ENCODE results near the gene UBD. TPM values are rescaled to one million over a fixed set of nuclear protein-coding genes. Genes with fewer than 3 reads are reported as not detected.

The UBD gene
- total and polyA plus RNA-seq, 10 of the 15 experiments (the other 5 are each of a cell fraction or from before 2014, with no cell fraction given): 23.4 to 101 (median 35.7) TPM

DNA sequence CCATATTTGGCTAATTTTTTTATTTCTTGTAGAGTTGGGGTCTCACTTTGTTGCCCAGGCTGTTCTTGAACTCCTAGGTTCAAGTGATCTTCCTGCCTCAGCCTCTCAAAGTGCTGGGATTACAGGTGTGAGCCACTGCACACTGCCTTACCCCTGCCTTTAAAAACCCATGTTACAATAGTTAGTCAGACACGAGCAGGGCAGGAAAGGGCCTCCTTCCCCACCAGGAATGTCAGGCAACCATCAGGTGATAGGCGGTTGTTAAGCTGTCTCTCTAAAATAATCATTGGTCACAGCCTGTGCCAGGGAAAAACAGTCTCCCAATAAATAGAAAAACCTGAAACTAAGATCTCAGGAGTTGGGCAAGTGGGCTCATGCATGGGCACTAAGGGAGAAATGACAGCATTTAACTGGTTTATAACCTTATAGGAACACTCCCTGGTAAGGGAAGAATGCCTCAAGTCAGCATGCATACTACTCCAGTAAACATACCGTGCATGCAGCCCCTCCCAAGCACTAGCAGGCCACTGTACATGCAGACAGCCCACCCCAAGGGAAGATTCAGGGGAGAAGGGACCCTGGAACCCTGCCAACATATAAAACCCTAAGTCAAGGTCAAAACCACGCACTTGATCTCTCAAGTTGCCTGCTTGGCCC, 33.8 kb upstream of the UBD start:
- Histone ChIP-seq H3K36me3 (ENCODE audit: control insufficient read depth in 2 of 2, insufficient read depth in 2 of 2, low read length in 1 of 2) (no peaks in the 10 kb centered on the region), H3K4me3 (no peak overlapping the region), H3K27me3 (replicated peaks in 1 of 2; ENCODE audit: control insufficient read depth in 2 of 2, insufficient read depth in 2 of 2, low read length in 1 of 2) (no peaks in the 10 kb centered on the region; a peak in 1 of 4 replicates), H2AFZ (ENCODE audit: control insufficient read depth, low read depth, low read length) (no peak overlapping the region), H3K9ac (ENCODE audit: control insufficient read depth, insufficient read depth, low read length) (no peak overlapping the region), H3K9me3 (replicated peaks; ENCODE audit: control insufficient read depth, insufficient read depth, low read length) (no peaks in the 10 kb centered on the region), H3K27ac (ENCODE audit: control insufficient read depth, insufficient read depth) (no peak overlapping the region), H3K4me2 (ENCODE audit: control insufficient read depth, insufficient read depth) (no peak overlapping the region), H3K4me1 (ENCODE audit: control insufficient read depth, insufficient read depth, low read length) (no peaks in the 10 kb centered on the region), H3K79me2 (ENCODE audit: control insufficient read depth, insufficient read depth, low read length) (no peaks in the 10 kb centered on the region), H4K20me1 (ENCODE audit: control insufficient read depth, insufficient read depth) (no peaks in the 10 kb centered on the region)
- POLR2A ChIA-PET: no interaction called here
- no peak for TF ChIP-seq MEF2B (IDR thresholded peaks at IDR 0.05; ENCODE audit: partially characterized antibody, poor library complexity, severe bottlenecking)
- no peak for TF ChIP-seq PML (IDR thresholded peaks at IDR 0.05; ENCODE audit: low read length)
- TF ChIP-seq ZNF274 (IDR thresholded peaks at IDR 0.05; ENCODE audit: insufficient read depth, insufficient read length): no peak
- TF ChIP-seq, protein P1, sequence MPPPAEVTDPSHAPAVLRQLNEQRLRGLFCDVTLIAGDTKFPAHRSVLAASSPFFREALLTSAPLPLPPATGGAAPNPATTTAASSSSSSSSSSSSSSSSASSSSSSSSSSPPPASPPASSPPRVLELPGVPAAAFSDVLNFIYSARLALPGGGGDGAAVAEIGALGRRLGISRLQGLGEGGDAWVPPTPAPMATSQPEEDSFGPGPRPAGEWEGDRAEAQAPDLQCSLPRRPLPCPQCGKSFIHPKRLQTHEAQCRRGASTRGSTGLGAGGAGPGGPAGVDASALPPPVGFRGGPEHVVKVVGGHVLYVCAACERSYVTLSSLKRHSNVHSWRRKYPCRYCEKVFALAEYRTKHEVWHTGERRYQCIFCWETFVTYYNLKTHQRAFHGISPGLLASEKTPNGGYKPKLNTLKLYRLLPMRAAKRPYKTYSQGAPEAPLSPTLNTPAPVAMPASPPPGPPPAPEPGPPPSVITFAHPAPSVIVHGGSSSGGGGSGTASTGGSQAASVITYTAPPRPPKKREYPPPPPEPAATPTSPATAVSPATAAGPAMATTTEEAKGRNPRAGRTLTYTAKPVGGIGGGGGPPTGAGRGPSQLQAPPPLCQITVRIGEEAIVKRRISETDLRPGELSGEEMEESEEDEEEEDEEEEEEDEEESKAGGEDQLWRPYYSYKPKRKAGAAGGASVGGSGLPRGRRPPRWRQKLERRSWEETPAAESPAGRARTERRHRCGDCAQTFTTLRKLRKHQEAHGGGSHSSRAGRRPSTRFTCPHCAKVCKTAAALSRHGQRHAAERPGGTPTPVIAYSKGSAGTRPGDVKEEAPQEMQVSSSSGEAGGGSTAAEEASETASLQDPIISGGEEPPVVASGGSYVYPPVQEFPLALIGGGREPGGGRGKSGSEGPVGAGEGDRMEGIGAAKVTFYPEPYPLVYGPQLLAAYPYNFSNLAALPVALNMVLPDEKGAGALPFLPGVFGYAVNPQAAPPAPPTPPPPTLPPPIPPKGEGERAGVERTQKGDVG (CRISPR knock-in tag; IDR thresholded peaks at IDR 0.05): no peak
- TF ChIP-seq NBN (IDR thresholded peaks at IDR 0.05): no peak
- TF ChIP-seq, protein P2, sequence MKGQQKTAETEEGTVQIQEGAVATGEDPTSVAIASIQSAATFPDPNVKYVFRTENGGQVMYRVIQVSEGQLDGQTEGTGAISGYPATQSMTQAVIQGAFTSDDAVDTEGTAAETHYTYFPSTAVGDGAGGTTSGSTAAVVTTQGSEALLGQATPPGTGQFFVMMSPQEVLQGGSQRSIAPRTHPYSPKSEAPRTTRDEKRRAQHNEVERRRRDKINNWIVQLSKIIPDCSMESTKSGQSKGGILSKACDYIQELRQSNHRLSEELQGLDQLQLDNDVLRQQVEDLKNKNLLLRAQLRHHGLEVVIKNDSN (IDR thresholded peaks at IDR 0.05; ENCODE audit: borderline replicate concordance, extremely low read length, insufficient read depth, low read depth, low read length): no peak
- no peak for TF ChIP-seq RB1 (IDR thresholded peaks at IDR 0.05; ENCODE audit: borderline replicate concordance)
- TF ChIP-seq SIN3A (IDR thresholded peaks at IDR 0.05; ENCODE audit: low read depth, low read length): no peak
- TF ChIP-seq GATAD2B (conservative IDR thresholded peaks at IDR 0.05; ENCODE audit: low read depth): no peak
- no peak for TF ChIP-seq SMAD1 (IDR thresholded peaks at IDR 0.05; ENCODE audit: low read depth, partially characterized antibody)
- no peak for TF ChIP-seq EZH2 (IDR thresholded peaks at IDR 0.05; ENCODE audit: borderline replicate concordance, control insufficient read depth, low read depth, low read length)
- TF ChIP-seq KAT2A (conservative IDR thresholded peaks at IDR 0.05; ENCODE audit: control insufficient read depth, low read depth, low read length): no peak
- TF ChIP-seq, protein P3, sequence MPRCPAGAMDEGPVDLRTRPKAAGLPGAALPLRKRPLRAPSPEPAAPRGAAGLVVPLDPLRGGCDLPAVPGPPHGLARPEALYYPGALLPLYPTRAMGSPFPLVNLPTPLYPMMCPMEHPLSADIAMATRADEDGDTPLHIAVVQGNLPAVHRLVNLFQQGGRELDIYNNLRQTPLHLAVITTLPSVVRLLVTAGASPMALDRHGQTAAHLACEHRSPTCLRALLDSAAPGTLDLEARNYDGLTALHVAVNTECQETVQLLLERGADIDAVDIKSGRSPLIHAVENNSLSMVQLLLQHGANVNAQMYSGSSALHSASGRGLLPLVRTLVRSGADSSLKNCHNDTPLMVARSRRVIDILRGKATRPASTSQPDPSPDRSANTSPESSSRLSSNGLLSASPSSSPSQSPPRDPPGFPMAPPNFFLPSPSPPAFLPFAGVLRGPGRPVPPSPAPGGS (IDR thresholded peaks at IDR 0.05; ENCODE audit: borderline replicate concordance, insufficient read depth, low read depth, low read length, poor library complexity, severe bottlenecking): no peak
- TF ChIP-seq ATF7 (IDR thresholded peaks at IDR 0.05; ENCODE audit: low read depth): no peak
- TF ChIP-seq, protein P4, sequence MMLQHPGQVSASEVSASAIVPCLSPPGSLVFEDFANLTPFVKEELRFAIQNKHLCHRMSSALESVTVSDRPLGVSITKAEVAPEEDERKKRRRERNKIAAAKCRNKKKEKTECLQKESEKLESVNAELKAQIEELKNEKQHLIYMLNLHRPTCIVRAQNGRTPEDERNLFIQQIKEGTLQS (IDR thresholded peaks at IDR 0.05; ENCODE audit: borderline replicate concordance, extremely low read depth, low read depth, low read length): no peak
- in situ Hi-C loops (cut with MboI) (loop anchor here (10.0 kb wide), 1 partner anchor 899 kb away; no protein-coding TSS in a partner anchor), intact Hi-C loops (cut with micrococcal nuclease; ENCODE audit: unreplicated experiment) (no loop called here)
- CTCF ChIA-PET: interaction anchor here (1.3 to 1.4 kb wide), 2 partner anchors 60 to 217 kb away, joined by 3 to 5 read pairs; no protein-coding TSS in a partner anchor
- DNase-seq (ENCODE audit: low read depth, low spot score) (no peak), ATAC-seq (no peak), FAIRE-seq (no peak)
- WGBS (ENCODE audit: insufficient coverage, insufficient replicate concordance, low lambda C conversion rate, missing lambda C conversion rate): 15% methylated on average over 4 of the region's 4 CpGs
- SMC1A ChIA-PET (ENCODE audit: uncharacterized antibody, unreplicated experiment): no interaction called here
- no TSS peak for BruUV-seq (replicated peaks)
- RAD21 ChIA-PET (ENCODE audit: unreplicated experiment): no interaction called here

Data from GM12878 (cell line).